OCI-LY3 (cell line): ENCODE data around the gene KCTD17.
A peak's percentile ranks its signal among the peaks of the same experiment; 100 is the strongest.

Experiments used
- H2AFZ ChIP-seq: fragments of 200-600, 300-600 bp; shearing (Covaris generic); 2 replicates; pipeline ENCODE4 v1.6.0; 2014; ENCODE audit warnings: antibody characterized with exemption, low read depth, low read length
- H3K27ac ChIP-seq: fragments of 200-600, 300-600 bp; sonication (generic); 2 replicates; pipeline ENCODE4 v1.5.1; 2014; ENCODE audit warnings: mild to moderate bottlenecking, low read length, moderate library complexity, mixed read lengths
- H3K27me3 ChIP-seq: fragments of 200-600, 300-600 bp; sonication (generic); 2 replicates; pipeline ENCODE4 v1.6.1; 2014; ENCODE audit warnings: low read depth, low read length, mixed read lengths
- H3K36me3 ChIP-seq: fragments of 200-600, 300-600 bp; sonication (generic); replicated peaks from 2 replicates; pipeline ENCODE3; 2014; ENCODE audit warnings: low read depth, low read length, mixed read lengths
- H3K4me1 ChIP-seq: fragments of 300-600, 200-600 bp; sonication (generic); 2 replicates; pipeline ENCODE4 v1.6.1; 2014; ENCODE audit warnings: low read length, mixed read lengths
- H3K4me2 ChIP-seq: fragments of 200-600, 300-600 bp; sonication (generic); 2 replicates; pipeline ENCODE4 v1.6.1; 2014; ENCODE audit warnings: low read length, mixed read lengths
- H3K4me3 ChIP-seq: fragments of 300-600, 200-600 bp; sonication (generic); 2 replicates; pipeline ENCODE4 v1.5.1; 2014; ENCODE audit warnings: antibody characterized with exemption, mild to moderate bottlenecking, low read length, moderate library complexity
- H3K79me2 ChIP-seq: fragments of 300-600, 200-600 bp; shearing (Covaris generic); 2 replicates; pipeline ENCODE4 v1.6.1; 2014; ENCODE audit warnings: mild to moderate bottlenecking, low read length, mixed read lengths
- H3K9ac ChIP-seq: fragments of 300-600, 200-600 bp; shearing (Covaris generic); 2 replicates; pipeline ENCODE4 v1.6.0; 2014; ENCODE audit warnings: mild to moderate bottlenecking, low read length, moderate library complexity
- H3K9me3 ChIP-seq: fragments of 200-600, 300-600 bp; shearing (Covaris generic); 2 replicates; pipeline ENCODE4 v1.6.1; 2014; ENCODE audit warnings: low read length, mixed read lengths; ENCODE audit not compliant: insufficient read depth
- H4K20me1 ChIP-seq: fragments of 200-600, 300-600 bp; sonication (generic); 2 replicates; pipeline ENCODE4 v1.6.1; 2016; ENCODE audit warnings: low read length, mixed read lengths; ENCODE audit not compliant: insufficient read depth
- EZH2phosphoT487 ChIP-seq: fragments of 200-600 bp; shearing (Covaris generic); IDR thresholded peaks from 2 replicates; pipeline ENCODE4 v1.6.1; 2018; ENCODE audit warnings: antibody characterized with exemption, mixed run types, low read depth
- TF ChIP-seq, protein P1 (sequence below): fragments of 200-600, 300-600 bp; sonication (generic); IDR thresholded peaks from 2 replicates; pipeline ENCODE4 v1.5.1; 2014; ENCODE audit warnings: antibody characterized with exemption, low read length, low read depth

Gene KCTD17

DNA sequence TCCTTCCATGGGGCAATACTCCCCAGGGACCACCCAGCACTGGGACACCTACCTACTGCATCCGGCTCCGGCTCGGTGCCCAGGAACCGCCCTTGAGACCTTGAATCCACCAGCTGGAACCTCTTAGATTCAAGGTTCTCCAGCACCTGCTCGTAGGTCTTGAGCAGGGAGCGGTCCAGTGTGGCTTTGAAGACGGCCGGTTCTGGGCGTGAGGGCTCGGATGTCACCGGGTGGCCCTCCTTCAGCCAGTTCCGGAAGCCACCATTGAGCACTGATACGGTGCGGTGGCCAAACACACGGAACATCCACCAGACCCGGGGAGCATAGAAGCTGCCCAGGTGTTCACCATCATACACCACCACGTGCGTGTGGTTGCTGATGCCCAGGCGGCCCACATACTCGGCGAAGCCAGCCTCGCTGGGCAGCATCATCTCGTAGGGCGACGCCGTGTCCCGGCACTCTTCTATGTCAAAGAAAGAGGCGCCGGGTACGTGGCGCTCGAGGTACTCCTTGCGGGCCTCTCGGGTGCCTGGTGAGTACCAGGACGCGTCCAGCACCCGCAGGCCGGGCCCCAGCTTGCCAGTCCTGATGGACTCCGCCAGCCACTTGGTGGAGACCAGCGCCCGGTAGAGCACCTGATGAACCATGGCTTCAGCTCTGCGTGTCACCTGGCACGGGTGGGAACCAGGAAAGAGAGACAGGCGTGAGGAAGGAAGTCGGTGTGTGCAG is 33.3 kb upstream of the KCTD17 start:
- Histone ChIP-seq H3K4me1 (peaks cover 12% of the 10 kb centered on the region), H4K20me1 (no peaks in the 10 kb centered on the region), H2AFZ (no peak overlapping the region), H3K36me3 (no peaks in the 10 kb centered on the region), H3K9me3 (no peaks in the 10 kb centered on the region), H3K4me2 (peak overlapping the region; percentile 83), H3K27me3 (no peaks in the 10 kb centered on the region), H3K4me3 (peak overlapping the region; percentile 78), H3K27ac (no peak overlapping the region), H3K9ac (no peak overlapping the region), H3K79me2 (no peaks in the 10 kb centered on the region; the same call in 1 of the 2 replicates)
- no peak for TF ChIP-seq EZH2phosphoT487
- TF ChIP-seq, protein P1, sequence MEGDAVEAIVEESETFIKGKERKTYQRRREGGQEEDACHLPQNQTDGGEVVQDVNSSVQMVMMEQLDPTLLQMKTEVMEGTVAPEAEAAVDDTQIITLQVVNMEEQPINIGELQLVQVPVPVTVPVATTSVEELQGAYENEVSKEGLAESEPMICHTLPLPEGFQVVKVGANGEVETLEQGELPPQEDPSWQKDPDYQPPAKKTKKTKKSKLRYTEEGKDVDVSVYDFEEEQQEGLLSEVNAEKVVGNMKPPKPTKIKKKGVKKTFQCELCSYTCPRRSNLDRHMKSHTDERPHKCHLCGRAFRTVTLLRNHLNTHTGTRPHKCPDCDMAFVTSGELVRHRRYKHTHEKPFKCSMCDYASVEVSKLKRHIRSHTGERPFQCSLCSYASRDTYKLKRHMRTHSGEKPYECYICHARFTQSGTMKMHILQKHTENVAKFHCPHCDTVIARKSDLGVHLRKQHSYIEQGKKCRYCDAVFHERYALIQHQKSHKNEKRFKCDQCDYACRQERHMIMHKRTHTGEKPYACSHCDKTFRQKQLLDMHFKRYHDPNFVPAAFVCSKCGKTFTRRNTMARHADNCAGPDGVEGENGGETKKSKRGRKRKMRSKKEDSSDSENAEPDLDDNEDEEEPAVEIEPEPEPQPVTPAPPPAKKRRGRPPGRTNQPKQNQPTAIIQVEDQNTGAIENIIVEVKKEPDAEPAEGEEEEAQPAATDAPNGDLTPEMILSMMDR, result no peak

DNA sequence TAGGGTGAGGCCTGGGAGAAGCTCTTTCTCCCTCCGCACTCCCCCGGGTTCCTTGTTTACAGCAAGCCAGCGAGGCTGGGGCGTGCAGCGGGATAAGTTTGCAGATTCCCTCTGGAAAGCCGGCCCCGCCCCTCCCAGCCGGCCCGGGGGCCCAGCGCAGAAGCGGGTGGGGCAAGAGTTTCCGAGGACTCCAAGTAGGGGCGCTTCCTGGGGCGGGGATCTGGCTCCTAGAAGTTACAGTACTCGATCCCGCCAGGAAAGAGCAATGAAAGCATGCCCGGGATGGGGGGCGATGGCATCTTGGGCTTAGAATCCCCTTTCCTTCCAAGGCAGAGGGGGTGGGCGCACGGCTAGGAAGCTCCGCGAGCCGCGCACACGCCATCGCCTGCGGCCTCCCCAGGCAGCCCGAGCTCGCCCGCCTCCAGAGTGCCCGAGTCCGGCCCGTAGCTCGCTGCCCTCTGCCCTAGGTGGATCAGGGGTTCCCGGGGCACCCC is 32.7 kb upstream of the KCTD17 start:
- Histone ChIP-seq H2AFZ (peak overlapping the region; percentile 60; the same call in 1 of the 2 replicates), H3K4me1 (peaks cover 12% of the 10 kb centered on the region), H4K20me1 (no peaks in the 10 kb centered on the region), H3K9me3 (no peaks in the 10 kb centered on the region), H3K9ac (peak overlapping the region; percentile 71), H3K27ac (no peak overlapping the region), H3K27me3 (no peaks in the 10 kb centered on the region), H3K4me2 (peak overlapping the region; percentile 83), H3K79me2 (no peaks in the 10 kb centered on the region; the same call in 1 of the 2 replicates), H3K4me3 (peak overlapping the region; percentile 78), H3K36me3 (no peaks in the 10 kb centered on the region)
- TF ChIP-seq, protein P1, result no peak
- TF ChIP-seq EZH2phosphoT487, result no peak

DNA sequence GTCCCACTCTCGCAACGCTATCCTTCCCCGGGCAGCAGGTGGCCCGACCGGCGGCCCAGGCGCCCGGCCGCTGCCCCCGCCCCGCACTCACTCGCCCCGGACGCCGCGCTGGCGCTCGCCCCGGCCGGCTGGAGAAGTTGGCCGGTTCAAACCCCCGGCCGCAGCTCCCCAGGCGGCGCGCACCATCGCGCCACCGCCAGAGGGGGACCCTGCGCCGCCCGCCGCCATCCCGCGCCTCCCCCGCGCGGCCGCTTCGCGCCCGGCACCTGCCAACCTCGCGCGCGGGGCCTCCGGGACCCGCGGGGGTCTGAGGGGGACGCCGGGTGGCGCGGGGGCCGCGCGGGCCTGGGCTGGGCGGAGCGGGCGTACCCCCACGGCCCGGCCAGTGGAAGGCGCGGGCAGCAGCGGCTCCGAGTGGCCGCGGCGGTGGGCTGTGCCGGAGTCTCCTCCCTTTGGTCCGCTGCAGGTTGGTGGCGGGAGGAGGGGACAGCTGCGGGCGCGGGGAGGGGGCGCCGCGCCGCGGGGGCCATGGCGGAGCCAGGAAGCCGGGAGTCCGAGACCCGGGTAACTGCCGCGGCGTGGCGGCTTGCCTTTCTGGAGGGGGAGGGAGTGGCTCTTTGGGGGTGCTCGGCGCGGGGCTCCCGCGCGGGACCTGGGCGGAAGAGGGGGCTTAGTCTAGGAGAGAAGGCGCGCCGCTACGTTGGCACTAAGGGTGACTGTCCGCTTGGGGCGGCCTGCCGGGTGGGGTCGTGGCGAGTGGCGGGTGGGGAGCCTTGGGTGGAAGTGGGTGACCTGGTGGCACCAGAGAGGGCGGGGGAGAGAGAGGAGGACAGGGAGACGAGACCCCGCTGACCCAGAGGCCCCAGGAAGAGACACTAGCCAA is 32.0 kb upstream of the KCTD17 start, which contains the start of the genes MPST and TST:
TSS of gene MPST (plus strand) at position 434 of the 883 bp plus-strand sequence. CDS start at position 529, 95 bp downstream.
TSS of gene TST (minus strand) at position 139 of the 883 bp plus-strand sequence. CDS start 715 bp downstream, outside the sequence.
- Histone ChIP-seq H3K79me2 (no peaks in the 10 kb centered on the region; the same call in 1 of the 2 replicates), H3K36me3 (peaks cover 2% of the 10 kb centered on the region), H3K9me3 (no peaks in the 10 kb centered on the region), H3K4me3 (peak within 1 kb of the TSS; percentile 78), H3K27me3 (no peaks in the 10 kb centered on the region), H4K20me1 (no peaks in the 10 kb centered on the region), H3K4me2 (peak within 1 kb of the TSS; percentile 83), H3K4me1 (peaks cover 12% of the 10 kb centered on the region), H3K9ac (peak within 1 kb of the TSS; percentile 71), H3K27ac (peak within 1 kb of the TSS; percentile 1), H2AFZ (peak within 1 kb of the TSS; percentile 81)
- no peak for TF ChIP-seq EZH2phosphoT487
- TF ChIP-seq, protein P1, result peak; percentile 21; the same call in 1 of the 2 replicates
